Lower leg skin (tissue), 4 donors: ENCODE results near the gene MED9. TPM values are rescaled to one million over a fixed set of nuclear protein-coding genes. Genes with fewer than 3 reads are reported as not detected.
A peak's percentile ranks its signal among the peaks of the same experiment; 100 is the strongest.

Experiments
- DNase-seq, 2 donors: peaks; one replicate each; pipeline ENCODE4 v3.0.0-alpha.2; 2019; ENCODE audit warnings: low spot score in 2 of 2
- H3K4me3 ChIP-seq: fragments of 200-600 bp; sonication (generic); 2 replicates; pipeline ENCODE4 v1.5.1; 2017; ENCODE audit warnings: mild to moderate bottlenecking, low read depth; ENCODE audit not compliant: poor library complexity, severe bottlenecking
- POLR2A ChIP-seq, 2 donors: fragments of 450-650 bp; IDR thresholded peaks; one replicate each; pipeline ENCODE4 v1.6.1; 2016 to 2017; ENCODE audit warnings: antibody characterized with exemption in 2 of 2, mild to moderate bottlenecking in 1 of 2, moderate library complexity in 1 of 2
- whole genome bisulfite sequencing, 2 donors: methylation state at CpG; one replicate each; pipeline ENCODE4 v1.1.5; 2018; 5-methylcytosine and 5-hydroxymethylcytosine counted together
- intact Hi-C: fragments of 100-400 bp; cut with DNase I; formaldehyde crosslinking; loops from one replicate; pipeline ENCODE4 v1.15.0; 2023; ENCODE audit warnings: low total_unique reads
- total RNA-seq, 4 donors: library from RNA; depleted of rRNA; stranded (reverse); fragments of >200 nt; gene quantifications; one replicate each; pipeline ENCODE4 v1.1.0, GENCODE V29; 2016
- TF ChIP-seq, protein P1 (sequence below), 3 donors: fragments of 450-650 bp; IDR thresholded peaks; one replicate each; pipeline ENCODE4 v1.5.1; 2016; ENCODE audit warnings: antibody characterized with exemption in 3 of 3, mild to moderate bottlenecking in 3 of 3, moderate library complexity in 2 of 3

The MED9 gene
- total RNA-seq, 4 donors from 2014 or later, result 14.8 to 29.3 (median 24.2) TPM

DNA sequence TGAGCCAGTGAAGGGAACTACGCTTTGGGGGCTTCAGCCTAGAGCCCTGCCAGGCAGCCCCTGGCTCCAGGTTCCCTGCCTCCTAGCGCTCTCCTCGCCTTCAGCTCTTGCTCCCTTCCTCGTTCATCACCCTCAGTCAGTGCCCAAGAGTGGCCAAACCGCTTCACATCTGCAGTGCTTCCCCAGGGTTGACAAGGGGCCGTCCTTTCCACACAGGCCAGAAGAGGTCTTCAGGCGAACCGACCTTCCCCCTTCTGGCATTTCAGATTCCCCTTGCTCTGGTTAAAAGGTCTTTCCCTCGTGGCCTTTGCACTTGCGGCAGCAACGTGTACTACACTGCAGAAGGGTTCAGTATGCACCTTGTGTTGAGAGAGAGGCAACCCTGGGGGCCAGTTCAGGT, 15.3 kb downstream of the MED9 start:
- DNase-seq, result no peak
- intact Hi-C loops, result no loop called here
- WGBS, 2 donors, result 80 to 89% methylated on average over 11 of the region's 11 CpGs
- TF ChIP-seq POLR2A (IDR thresholded peaks at IDR 0.05), result no peak
- TF ChIP-seq, protein P1, sequence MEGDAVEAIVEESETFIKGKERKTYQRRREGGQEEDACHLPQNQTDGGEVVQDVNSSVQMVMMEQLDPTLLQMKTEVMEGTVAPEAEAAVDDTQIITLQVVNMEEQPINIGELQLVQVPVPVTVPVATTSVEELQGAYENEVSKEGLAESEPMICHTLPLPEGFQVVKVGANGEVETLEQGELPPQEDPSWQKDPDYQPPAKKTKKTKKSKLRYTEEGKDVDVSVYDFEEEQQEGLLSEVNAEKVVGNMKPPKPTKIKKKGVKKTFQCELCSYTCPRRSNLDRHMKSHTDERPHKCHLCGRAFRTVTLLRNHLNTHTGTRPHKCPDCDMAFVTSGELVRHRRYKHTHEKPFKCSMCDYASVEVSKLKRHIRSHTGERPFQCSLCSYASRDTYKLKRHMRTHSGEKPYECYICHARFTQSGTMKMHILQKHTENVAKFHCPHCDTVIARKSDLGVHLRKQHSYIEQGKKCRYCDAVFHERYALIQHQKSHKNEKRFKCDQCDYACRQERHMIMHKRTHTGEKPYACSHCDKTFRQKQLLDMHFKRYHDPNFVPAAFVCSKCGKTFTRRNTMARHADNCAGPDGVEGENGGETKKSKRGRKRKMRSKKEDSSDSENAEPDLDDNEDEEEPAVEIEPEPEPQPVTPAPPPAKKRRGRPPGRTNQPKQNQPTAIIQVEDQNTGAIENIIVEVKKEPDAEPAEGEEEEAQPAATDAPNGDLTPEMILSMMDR (IDR thresholded peaks at IDR 0.05), result no peak
- H3K4me3 ChIP-seq, result no peak overlapping the region

DNA sequence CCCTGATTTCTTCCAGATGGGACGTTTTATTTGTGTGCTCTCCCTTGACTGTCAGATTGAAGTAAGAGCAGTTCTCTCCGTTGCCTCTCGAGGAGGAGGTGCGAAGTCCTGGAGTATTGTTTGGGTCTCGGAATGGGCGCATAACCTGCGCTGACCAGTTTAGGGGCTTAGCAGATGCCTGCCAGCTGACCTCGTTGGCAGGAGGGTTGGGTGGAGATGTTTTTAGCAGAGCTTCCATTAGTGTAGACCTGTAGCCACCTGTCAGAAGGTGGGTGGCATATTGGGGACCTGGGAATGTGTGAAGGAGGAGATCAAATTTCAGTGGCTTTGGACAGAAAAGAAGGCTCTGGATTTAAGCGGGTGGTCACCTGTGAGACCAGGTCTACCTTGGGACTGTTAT, 15.8 kb downstream of the MED9 start:
- TF ChIP-seq, protein P1 (IDR thresholded peaks at IDR 0.05), result no peak
- no peak for TF ChIP-seq POLR2A (IDR thresholded peaks at IDR 0.05)
- no peak overlapping the region for H3K4me3 ChIP-seq
- 78 to 79% methylated on average over 9 of the region's 9 CpGs for WGBS, 2 donors
- intact Hi-C loops, result no loop called here
- DNase-seq, result no peak

DNA sequence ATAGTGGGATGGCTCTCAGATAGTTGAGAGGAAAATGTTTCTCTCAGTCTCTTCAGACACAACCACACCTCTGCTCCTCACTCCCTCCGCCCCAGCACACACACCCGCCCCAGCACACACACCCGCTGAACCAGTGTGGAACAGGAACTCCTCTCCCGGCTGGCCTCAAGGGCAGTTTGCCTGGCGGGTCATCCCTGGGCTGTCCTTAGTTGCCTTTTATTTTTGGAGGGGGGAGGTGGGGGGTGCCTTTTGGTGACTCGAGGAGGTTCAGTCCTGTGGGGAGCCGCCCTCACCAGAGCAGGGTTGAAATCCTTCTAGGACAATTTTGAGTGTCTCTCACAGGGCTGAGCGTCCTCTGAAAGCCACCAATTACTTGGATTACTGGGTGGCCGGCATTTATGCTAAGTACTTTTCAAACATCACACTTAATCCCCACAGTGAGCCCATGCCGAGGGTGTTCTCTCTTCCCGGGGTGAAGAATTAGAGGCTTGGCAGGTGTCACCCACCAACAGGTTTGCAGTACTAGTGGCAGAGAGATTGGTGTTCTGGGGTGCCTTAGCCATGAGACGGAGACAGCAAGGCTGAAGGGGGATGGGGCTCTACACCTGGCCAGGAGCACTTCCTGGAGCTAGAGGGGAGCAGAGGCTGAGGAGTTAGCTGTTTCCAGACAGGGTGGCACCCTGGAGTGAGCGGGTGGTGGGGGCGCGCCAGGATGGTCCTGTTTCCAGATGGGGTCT, 16.6 kb downstream of the MED9 start:
- H3K4me3 ChIP-seq, result no peak overlapping the region
- 41 to 60% methylated on average over 15 of the region's 15 CpGs for WGBS, 2 donors
- no peak for TF ChIP-seq POLR2A (IDR thresholded peaks at IDR 0.05)
- TF ChIP-seq, protein P1 (IDR thresholded peaks at IDR 0.05), result no peak
- DNase-seq, result peak in 1 of 2 donors; percentile 86
- intact Hi-C loops, result no loop called here

DNA sequence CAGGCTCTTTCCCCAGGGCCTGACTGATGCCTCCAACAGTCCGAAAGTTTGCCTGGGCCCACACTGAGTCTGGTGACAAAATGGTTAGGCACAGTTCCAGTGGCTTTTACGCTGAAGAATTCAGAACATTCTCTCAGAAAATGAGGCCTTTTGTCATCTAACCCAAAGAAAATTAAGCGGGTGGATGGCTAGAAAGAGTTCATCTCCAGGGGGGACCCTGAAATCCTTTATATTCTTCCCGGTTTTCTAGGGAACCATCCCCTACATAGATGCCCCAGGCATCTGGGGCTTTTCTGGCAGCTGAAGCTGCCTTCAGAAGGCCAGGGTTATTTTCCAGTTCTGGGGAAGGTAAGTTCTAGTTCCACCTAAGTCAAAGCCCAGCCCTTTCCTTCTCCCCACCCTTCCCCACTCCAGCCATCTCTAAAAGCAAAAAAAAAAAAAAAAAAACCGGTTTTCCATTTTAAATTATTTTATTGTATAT, 17.2 kb downstream of the MED9 start:
- WGBS, 2 donors, result 62 to 68% methylated on average over 5 of the region's 5 CpGs
- TF ChIP-seq, protein P1 (IDR thresholded peaks at IDR 0.05), result no peak
- TF ChIP-seq POLR2A (IDR thresholded peaks at IDR 0.05), result no peak
- DNase-seq, result no peak
- intact Hi-C loops, result no loop called here
- no peak overlapping the region for H3K4me3 ChIP-seq

DNA sequence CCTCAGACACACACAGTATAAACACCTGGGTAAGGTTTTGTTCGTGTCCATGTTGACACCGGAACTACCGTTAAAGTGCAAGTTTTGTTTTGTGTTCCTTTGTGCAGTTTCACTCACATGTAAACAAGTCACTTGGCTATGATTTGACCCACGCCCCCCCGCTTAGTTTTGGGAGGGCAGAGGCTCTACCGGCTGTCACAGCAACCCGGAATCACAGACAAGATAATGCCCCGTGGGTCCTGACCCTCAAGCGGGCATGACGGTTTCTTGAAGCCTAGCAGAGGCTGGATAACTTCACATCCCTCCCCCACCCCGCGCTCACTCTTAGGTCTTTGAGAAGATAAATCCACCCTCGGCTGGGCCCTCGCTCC, 17.7 kb downstream of the MED9 start:
- 34 to 37% methylated on average over 14 of the region's 14 CpGs for WGBS, 2 donors
- peak overlapping the region; percentile 56 for H3K4me3 ChIP-seq
- DNase-seq, result peak; percentile 55 to 89
- intact Hi-C loops, result no loop called here
- TF ChIP-seq, protein P1 (IDR thresholded peaks at IDR 0.05), result no peak
- TF ChIP-seq POLR2A (IDR thresholded peaks at IDR 0.05), result no peak
